Testis (tissue), 2 donors: ENCODE measurements around the gene CDH2.

Experiments
- POLR2A ChIP-seq: fragments of 450-650 bp; IDR thresholded peaks from one replicate; pipeline ENCODE4 v1.6.1; 2017; ENCODE audit warnings: antibody characterized with exemption, mild to moderate bottlenecking, moderate library complexity
- TF ChIP-seq, protein P1 (sequence below), 3 experiments: fragments of 450-650 bp in 2 of 3; fragments of 200-600 bp in 1 of 3; sonication (generic) in 1 of 3; IDR thresholded peaks; one replicate each; pipeline ENCODE4 v1.5.1; 2016 to 2019; ENCODE audit warnings: antibody characterized with exemption in 3 of 3, mild to moderate bottlenecking in 2 of 3, moderate library complexity in 1 of 3

DNA sequence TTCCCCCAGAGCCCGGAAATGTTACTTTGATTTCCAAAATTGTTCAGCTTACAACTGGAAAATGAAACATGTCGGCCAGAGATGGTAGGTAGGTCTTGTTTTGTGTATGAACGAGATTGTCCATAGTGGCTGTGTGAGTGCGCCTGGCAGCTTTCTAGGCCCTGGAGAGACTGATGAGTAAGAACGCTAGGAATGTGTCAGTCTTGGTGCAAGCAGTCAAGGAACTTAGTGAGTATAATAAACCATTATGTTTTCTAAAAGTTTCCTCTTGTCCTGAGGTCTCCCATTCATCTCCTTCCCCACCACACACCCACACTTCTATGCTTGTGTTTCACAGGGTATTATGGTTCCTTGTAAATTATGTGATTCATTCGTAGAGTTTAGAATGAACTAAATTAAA is 234.2 kb downstream of the CDH2 start:
- TF ChIP-seq, protein P1, sequence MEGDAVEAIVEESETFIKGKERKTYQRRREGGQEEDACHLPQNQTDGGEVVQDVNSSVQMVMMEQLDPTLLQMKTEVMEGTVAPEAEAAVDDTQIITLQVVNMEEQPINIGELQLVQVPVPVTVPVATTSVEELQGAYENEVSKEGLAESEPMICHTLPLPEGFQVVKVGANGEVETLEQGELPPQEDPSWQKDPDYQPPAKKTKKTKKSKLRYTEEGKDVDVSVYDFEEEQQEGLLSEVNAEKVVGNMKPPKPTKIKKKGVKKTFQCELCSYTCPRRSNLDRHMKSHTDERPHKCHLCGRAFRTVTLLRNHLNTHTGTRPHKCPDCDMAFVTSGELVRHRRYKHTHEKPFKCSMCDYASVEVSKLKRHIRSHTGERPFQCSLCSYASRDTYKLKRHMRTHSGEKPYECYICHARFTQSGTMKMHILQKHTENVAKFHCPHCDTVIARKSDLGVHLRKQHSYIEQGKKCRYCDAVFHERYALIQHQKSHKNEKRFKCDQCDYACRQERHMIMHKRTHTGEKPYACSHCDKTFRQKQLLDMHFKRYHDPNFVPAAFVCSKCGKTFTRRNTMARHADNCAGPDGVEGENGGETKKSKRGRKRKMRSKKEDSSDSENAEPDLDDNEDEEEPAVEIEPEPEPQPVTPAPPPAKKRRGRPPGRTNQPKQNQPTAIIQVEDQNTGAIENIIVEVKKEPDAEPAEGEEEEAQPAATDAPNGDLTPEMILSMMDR (IDR thresholded peaks at IDR 0.05): no peak
- no peak for TF ChIP-seq POLR2A
